HG03571 (cell line): ENCODE data around the gene TEK.
"Not testable (repeated sequence)": the region's sequence is repeated elsewhere in the genome, so short reads cannot be mapped to it uniquely, and the experiment has no call there.

ENCODE experiments used
- ATAC-seq: cut with Tn5 transposase; IDR thresholded peaks from one replicate; pipeline ENCODE4 v1.9.1; 2021; ENCODE audit not compliant: unreplicated experiment

Gene TEK

DNA sequence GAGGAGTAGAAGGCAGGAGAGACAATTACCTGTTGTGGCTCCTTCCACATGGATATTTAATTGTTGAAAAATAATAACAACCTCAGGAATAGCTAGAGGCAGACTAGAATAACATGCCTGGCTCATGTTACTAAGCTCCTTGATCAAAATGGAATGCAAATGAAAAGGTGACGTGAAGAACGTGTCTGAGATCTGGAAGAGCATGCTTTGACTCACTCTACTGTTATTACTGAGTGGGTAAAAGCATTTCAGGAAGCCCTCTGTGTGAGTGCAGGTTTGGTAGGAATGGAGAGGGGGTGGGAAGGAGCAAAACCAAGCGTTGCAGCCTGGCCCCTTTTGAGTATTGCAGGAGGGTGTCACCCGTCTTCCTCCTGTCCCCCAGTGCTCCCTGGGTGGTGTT, 103.2 kb downstream of the TEK start:
- ATAC-seq = no peak

DNA sequence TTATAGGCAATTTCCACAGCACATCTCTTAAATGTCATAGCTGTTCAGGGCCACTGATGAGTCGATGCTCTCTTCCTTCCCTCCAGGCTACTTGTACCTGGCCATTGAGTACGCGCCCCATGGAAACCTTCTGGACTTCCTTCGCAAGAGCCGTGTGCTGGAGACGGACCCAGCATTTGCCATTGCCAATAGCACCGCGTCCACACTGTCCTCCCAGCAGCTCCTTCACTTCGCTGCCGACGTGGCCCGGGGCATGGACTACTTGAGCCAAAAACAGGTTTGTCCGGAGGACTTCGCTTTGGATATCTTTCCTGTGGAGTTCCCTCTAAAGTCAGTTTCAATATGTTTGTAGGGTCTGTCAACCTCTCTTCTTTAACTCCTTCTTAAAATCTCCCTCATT, 103.6 kb downstream of the TEK start:
- ATAC-seq = no peak

DNA sequence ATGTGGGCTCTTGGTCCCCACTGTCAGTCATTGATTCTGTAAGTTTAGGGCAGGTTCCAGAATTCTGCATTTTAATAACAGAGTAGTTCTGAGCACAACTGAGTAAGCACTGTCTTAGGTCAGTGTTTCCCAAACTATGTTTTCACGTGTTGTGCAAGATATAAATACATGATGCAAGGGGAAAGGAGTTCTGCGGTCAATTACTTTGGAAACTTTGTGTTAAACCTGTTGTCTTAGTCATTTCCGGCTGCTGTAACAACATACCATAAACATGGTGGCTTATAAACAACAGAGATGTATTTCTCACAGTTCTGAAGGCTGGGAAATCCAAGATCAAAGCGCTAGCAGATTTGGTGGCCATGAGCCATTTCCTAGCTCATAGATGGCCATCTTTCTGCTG, 118.2 kb downstream of the TEK start:
- no peak for ATAC-seq

DNA sequence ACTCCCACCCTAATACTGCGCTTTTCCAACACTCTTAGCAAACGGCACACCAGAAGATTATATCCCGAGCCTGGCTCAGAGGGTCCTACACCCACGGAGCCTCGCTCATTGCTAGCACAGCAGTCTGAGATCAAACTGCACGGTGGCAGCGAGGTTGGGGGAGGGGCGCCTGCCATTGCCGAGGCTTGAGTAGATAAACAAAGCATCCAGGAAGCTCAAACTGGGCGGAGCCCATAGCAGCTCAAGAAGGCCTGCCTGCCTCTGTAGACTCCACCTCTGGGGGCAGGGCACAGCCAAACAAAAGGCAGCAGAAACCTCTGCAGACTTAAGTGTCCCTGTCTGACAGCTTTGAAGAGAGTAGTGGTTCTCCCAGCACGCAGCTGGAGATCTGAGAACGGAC, 130.6 kb downstream of the TEK start:
- not testable (repeated sequence) for ATAC-seq

DNA sequence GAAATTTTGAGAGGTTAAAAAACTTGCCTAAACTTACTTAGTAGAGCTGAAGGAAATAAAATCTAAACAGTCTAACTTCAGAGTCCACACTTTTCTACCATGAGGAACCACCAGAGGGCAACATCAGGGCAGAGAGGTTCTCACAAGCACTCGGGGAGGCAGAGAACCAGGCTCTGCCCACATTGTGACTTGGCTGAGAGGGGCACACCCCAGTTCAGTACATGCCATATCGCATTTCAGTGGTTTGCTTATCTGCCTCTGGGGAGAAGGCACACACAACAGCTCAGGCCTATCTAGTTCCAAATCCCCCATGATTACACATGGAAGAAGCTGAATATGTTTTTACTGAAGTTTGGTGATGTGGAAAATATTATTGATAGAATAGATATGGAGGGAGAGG, 138.7 kb downstream of the TEK start:
- ATAC-seq = no peak

DNA sequence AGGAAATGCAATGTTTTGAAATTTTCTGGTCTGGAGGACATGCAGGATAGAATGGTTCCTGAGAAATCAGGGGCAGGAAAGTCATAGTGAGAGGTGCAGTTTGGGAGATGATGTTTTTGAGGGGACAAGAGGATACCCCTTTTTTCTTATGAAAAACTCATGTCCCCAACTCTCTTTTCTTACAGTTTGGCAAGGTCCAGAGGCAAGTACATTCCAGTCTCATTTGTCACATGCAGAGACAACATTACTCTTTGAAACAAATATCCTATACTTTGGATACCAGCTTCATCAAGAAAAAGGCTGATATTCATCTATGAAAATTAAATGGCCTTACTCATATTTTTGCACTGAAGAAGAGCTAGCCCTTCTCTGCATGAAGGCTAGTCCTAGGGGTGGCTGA, 139.7 kb downstream of the TEK start:
- ATAC-seq = no peak

DNA sequence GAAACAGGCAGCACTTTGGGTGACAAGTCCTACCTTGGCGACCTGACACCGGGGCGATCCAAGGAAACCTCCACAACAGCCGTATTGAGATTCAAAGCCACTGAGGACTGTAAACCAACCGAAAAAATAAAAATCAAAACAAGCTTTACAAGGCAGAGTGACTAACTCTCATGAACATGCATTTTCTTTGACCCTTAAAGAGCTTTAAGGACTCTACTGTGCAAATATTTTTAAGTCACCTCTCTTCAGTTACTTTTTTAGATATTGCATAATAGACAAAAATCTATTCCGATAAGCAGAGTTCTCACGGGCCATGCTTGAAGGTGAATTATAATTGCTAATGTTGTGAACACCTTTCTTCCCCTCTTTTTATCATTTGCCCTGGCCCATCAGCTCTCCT, 149.6 kb downstream of the TEK start:
- ATAC-seq = no peak

DNA sequence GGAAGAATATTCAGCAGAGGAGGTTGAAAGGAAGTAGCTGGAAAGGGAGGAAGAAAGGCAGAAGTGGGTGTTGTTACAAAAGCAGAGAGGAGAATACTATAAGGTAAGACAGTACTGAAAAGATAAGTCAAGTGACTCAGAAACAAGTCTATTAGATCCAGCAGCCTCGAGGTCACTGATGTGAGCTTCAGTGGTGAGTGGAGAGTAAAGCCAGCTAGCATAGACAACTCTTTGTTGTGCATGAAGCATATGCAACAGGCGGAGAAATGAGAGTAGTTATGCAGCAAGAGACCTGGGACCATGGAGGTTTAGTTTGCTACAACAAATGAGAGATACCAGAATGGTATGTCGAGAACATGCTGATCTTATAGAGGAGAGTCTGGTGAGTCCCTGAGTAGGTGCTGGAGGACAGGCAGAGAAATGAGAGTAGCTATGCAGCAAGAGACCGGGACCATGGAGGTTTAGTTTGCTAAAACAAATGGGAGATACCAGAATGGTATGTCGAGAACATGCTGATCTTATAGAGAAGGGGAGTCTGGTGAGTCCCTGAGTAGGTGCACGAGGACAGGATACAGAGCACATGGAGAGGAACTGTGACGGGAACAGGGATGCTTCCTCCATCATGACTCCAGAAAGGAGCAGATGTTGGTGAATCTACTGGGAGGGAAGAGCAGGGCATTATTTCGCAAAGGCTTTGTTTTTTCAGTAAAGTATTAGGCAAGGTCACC, 151.9 kb downstream of the TEK start:
- no peak for ATAC-seq

DNA sequence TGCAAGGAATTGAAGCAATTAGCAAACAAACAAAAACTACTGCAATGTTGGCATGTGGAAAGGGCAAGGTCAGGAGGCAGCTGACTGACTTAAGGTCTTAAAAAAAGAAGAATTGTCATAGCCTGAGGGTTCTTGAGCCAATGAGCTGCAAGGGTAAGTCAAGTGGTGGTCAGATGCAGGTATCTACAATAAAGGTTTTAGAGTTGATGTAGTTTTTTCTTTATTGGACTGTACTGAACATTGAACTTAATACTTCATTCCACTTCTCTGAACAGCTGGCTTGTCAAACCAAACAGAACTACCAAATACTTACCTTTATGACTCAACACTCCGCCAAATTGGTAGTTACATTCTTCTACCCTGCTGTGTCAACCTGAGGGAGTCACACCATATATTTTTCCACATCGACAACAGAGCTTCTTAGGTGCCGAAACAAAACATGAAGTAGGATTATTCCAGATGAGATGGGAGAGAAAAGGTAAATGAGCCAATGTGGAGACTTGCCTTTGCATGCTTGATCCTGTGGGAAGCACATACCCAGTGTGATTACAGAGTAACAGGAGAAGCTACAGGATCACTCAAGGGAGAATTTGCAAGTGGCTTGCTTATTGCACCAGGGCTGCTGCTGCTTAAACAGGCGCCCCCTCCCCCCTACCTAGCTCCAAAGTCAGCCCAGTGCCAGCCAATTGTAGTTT, 152.6 kb downstream of the TEK start:
- no peak for ATAC-seq

DNA sequence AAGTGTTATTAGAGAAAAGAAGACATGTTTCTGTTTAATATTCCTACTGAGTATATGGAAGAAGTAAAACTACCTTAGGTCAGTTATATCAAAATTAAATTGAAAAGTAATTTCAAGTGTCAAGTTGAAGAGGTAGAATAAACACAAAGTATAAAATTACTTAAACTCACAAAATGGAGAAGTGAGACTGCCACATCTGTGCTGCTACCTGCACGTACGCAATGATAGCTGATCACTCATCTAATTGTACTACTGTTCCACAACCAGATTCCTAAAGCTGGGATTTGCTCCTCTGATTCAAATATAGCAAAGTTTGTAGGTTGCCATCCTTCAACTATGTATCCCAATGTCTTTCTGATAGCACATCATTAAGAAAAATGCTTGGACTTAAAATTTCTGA, 163.1 kb downstream of the TEK start:
- no peak for ATAC-seq

DNA sequence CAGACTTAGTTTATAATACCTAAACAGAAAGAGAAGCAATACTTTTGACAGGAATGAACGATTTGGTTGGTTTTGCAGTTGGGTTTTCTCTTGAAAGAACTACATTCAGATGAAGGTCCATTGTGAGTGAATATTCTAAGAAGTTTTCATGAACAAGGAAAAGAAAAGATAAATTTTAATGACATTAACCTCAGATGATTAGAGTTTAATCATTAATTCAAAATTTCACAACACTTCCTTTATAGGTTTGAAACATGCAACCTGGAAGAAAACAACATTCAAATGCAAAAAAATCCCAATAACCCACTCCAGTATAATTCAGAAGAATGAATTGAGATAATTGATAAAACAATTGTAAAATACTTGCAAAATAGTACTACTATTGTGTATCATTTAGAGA, 164.2 kb downstream of the TEK start:
- ATAC-seq = no peak

DNA sequence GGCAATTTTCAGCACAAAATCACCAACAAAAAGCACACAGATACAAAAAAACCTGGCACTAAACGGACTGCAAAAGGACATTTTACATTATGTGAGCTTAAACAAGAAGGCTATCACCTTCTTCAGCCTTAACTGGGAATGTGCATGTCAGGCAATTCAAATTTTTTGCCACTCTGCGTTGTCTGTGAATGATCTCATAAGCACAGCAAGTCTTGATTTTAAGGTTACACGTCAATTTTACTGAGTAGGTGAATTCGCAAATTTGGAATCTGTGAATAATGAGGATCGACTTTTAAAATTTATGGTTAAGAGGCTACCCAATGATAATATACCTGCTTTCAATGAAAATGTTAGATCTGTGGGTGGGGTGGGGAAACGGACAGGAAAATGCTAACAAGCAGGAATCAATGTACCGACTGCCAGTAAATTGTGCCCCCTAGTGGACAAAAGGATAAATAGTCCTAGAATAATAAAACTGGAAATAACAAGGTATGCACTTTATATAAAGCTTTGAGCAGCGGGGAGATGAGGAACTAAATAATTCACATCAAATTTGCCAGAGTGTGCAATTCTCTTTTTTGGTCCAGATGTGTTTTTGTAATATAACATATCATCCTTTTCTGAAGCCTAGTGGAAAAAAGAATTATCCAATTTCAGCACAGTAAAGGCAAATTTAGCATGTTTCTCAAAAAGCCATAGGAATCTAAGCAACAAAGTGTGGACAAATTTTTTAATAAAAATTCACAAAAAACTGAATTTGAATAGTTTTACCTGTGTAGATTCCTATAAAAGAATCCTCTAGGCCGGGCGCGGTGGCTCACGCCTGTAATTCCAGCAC, 167.4 kb downstream of the TEK start:
- ATAC-seq = no peak

DNA sequence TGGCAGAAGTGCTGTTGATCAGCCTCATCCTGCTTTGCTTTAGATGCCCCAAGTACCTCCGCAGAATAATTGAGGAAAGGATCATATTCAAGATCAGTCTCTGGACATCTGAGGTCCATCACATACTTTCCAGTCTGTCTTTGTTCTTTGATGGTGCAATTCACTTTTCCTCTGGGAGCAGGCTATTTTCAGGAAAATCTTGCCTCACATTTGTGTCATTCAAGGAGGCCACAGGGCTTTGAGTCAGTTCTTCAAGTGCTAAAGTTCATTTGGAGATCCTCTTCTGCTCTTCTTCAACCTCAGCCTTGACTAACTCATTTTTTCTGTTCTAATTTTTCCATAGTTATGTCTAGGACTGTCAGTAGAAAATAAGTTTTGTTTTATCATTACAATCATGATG, 169.3 kb downstream of the TEK start:
- ATAC-seq = no peak

DNA sequence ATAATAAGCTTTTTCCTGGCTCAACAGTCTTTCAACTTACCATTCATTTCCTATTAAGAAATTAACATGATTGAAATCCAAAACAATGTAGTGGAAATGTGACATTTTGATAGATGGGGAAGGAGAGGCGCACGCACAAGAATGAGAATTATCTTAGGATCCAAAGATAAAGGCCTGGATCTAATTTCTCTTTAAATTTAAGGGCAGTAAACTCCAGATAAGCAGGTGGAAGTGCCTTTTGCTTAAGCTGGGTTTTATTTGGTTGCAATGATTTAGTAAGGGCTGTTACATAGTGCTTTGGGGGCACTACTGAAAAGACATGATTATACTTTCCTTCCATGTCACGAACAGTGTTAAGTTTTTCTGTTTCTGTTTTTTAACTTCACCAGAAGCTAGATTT, 170.6 kb downstream of the TEK start:
- ATAC-seq = no peak
